Endothelial cell of umbilical vein (primary cell): Measurements from ENCODE around the gene ABRAXAS1. TPM values are rescaled to one million over a fixed set of nuclear protein-coding genes. Genes with fewer than 3 reads are reported as not detected.

ENCODE experiments used
- BruUV-seq: library from RNA; stranded (reverse); fragments of 400-500 nt; replicated peaks from 2 replicates; lab custom pipeline; 2021; lab: Mats Ljungman, UMichigan
- CTCF ChIA-PET: fragments of 300-600, 350-600 bp; sonication (Branson Sonifier 250); formaldehyde crosslinking; loops from one replicate; lab custom pipeline; 2021; ENCODE audit warnings: antibody characterized with exemption, inconsistent platforms; lab: Charles Lee
- POLR2A ChIA-PET: fragments of 300-600, 350-600 bp; sonication (Branson Sonifier 250); formaldehyde crosslinking; loops from one replicate; lab custom pipeline; 2021; ENCODE audit warnings: antibody characterized with exemption, inconsistent platforms; lab: Charles Lee
- DNase-seq: peaks from one replicate; pipeline ENCODE4 v3.0.0-alpha.2; 2011; ENCODE audit warnings: low read depth, low spot score
- FAIRE-seq: peaks from 2 replicates; lab custom pipeline; 2011; peaks lifted over from hg19 to GRCh38; lab: Jason Lieb, UNC
- H2AFZ ChIP-seq: 2 replicates; pipeline ENCODE4 v1.6.0; 2012; ENCODE audit warnings: low read depth, low read length, control low read depth, inconsistent platforms
- H3K27ac ChIP-seq: 2 replicates; pipeline ENCODE4 v1.5.1; 2011; ENCODE audit warnings: low read depth, mild to moderate bottlenecking, control low read depth, low read length, moderate library complexity; ENCODE audit not compliant: insufficient read depth
- H3K27me3 ChIP-seq, 2 experiments: 2 replicates each; pipeline versions ENCODE4 v1.6.0 to v1.6.1; 2011; ENCODE audit warnings: low read length in 2 of 2, mixed read lengths in 1 of 2; ENCODE audit not compliant: control insufficient read depth in 2 of 2, insufficient read depth in 2 of 2
- H3K36me3 ChIP-seq, 2 experiments: 2 replicates in 1 of 2; 3 replicates in 1 of 2; pipeline ENCODE4 v1.5.1; 2011; ENCODE audit warnings: low read length in 2 of 2, mild to moderate bottlenecking in 1 of 2, moderate library complexity in 1 of 2; ENCODE audit not compliant: control insufficient read depth in 2 of 2, insufficient read depth in 2 of 2; ENCODE audit errors: extremely low read depth in 1 of 2
- H3K4me1 ChIP-seq: 3 replicates; pipeline ENCODE4 v1.5.1; 2011; ENCODE audit warnings: mild to moderate bottlenecking, low read length; ENCODE audit not compliant: control insufficient read depth, insufficient read depth; ENCODE audit errors: extremely low read depth
- H3K4me2 ChIP-seq: 2 replicates; pipeline ENCODE4 v1.6.1; 2011; ENCODE audit warnings: low read length, control low read depth, mixed read lengths; ENCODE audit not compliant: insufficient read depth
- H3K4me3 ChIP-seq, 3 experiments: fragments of 200-600 bp in 1 of 3; sonication (generic), shearing (Covaris generic) in 1 of 3; replicated peaks in 1 of 3; 2 replicates each; pipeline ENCODE4 v1.5.1; 2011 to 2016; ENCODE audit warnings: control low read depth in 3 of 3, low read length in 3 of 3, mild to moderate bottlenecking in 2 of 3, inconsistent platforms in 1 of 3, low read depth in 1 of 3, moderate library complexity in 1 of 3; ENCODE audit not compliant: insufficient read depth in 1 of 3
- H3K79me2 ChIP-seq: 2 replicates; pipeline ENCODE4 v1.6.0; 2012; ENCODE audit warnings: low read length, inconsistent platforms; ENCODE audit not compliant: control insufficient read depth, insufficient read depth
- H3K9ac ChIP-seq: replicated peaks from 2 replicates; pipeline ENCODE3; 2011; ENCODE audit warnings: low read length, control low read depth; ENCODE audit not compliant: insufficient read depth; ENCODE audit errors: extremely low read depth
- H3K9me1 ChIP-seq: replicated peaks from 3 replicates; pipeline ENCODE4 v1.6.0; 2011; ENCODE audit warnings: mild to moderate bottlenecking, low read length; ENCODE audit not compliant: control insufficient read depth, insufficient read depth; ENCODE audit errors: extremely low read depth
- H3K9me3 ChIP-seq: replicated peaks from 2 replicates; pipeline ENCODE4 v1.5.1; 2012; ENCODE audit warnings: low read length, inconsistent platforms; ENCODE audit not compliant: control insufficient read depth, insufficient read depth
- H4K20me1 ChIP-seq: replicated peaks from 2 replicates; pipeline ENCODE3; 2011; ENCODE audit warnings: mild to moderate bottlenecking, low read length; ENCODE audit not compliant: control insufficient read depth, insufficient read depth; ENCODE audit errors: extremely low read depth
- CTCF ChIP-seq, 2 donors: IDR thresholded peaks; 1 replicate in 1 of 2; 2 replicates in 1 of 2; pipeline ENCODE4 v1.5.1; 2011; ENCODE audit warnings: low read length in 2 of 2, mild to moderate bottlenecking in 2 of 2, moderate library complexity in 2 of 2, control low read depth in 1 of 2, inconsistent platforms in 1 of 2, low read depth in 1 of 2; ENCODE audit not compliant: insufficient read depth in 1 of 2; ENCODE audit errors: extremely low read depth in 1 of 2
- FOS ChIP-seq: IDR thresholded peaks from 2 replicates; pipeline ENCODE4 v1.6.1; 2011; ENCODE audit warnings: mild to moderate bottlenecking, low read length, moderate library complexity, borderline replicate concordance; ENCODE audit not compliant: insufficient read depth
- GATA2 ChIP-seq: IDR thresholded peaks from 2 replicates; pipeline ENCODE4 v1.7.0; 2011; ENCODE audit warnings: low read depth, mild to moderate bottlenecking, moderate library complexity, mixed read lengths, low read length; ENCODE audit not compliant: insufficient read length, insufficient read depth
- MYC ChIP-seq: IDR thresholded peaks from one replicate; pipeline ENCODE4 v1.6.1; 2011; ENCODE audit warnings: mild to moderate bottlenecking, low read depth, low read length
- dilution Hi-C: fragments of 300-500 bp; cut with MboI; formaldehyde crosslinking; loops from one replicate; pipeline ENCODE4 v1.15.0; 2019; ENCODE audit warnings: low sequenced_read_pairs; ENCODE audit not compliant: extremely low pct_ligation_motif_present
- intact Hi-C: fragments of 100-400 bp; cut with micrococcal nuclease; formaldehyde crosslinking; loops from one replicate; pipeline ENCODE4 v1.10.0; 2022
- polyA plus RNA-seq, 4 experiments: library from polyadenylated mRNA; depleted of rRNA in 3 of 4; stranded (reverse) in 3 of 4; unstranded in 1 of 4; fragments of >200 nt; gene quantifications; 2 replicates each; pipeline versions ENCODE4 v1.2.1 to v1.2.3, GENCODE V29; 2011 to 2012; ENCODE audit warnings: missing spikeins in 1 of 4
- total RNA-seq: library from RNA; stranded (reverse); gene quantifications from 2 replicates; pipeline ENCODE4 v1.2.3, GENCODE V29; 2021
- TF ChIP-seq, protein P1 (sequence below): IDR thresholded peaks from 2 replicates; pipeline ENCODE4 v1.6.1; 2011; ENCODE audit not compliant: insufficient read depth, insufficient read length

The ABRAXAS1 gene
- total and polyA plus RNA-seq, 2 donors (not counting 3 experiments of a cell fraction or from before 2014, with no cell fraction given): 5.5 to 16.7 TPM

DNA sequence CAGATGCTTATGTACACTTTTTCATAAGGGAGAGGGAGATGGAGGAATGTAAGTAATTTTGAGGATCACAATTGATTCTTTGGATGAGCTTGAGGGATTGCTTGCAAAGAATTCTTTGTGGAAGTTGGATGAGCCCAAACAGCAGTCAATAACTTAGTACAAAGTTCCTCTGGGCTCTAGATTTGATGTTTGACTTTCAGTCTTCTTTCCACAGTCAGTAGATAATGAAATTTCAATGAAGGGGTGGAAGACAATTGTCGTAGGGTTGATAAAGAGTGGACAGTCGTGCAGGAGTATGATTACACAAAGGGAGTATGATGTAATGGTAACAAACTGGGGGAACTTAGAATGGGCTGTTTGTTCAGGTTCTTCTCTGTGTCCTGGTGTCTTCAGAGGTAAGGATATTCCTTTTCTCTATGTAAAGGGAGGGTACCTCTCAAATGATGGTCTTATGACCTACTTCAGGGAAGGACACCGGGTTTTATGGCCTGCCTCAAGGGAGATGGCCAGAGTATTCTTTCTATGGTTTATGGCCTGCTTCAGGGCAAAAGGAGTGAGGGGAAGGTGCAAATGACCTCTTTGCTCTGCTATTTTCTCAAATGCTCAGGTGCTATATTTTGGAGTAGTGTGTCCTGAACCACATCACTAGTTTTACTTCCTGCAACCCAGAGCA lies 1.7 kb upstream of the ABRAXAS1 start:
- Histone ChIP-seq H4K20me1 (no peaks in the 10 kb centered on the region), H3K4me3 (no peak overlapping the region), H3K79me2 (no peaks in the 10 kb centered on the region), H3K9me1 (no peaks in the 10 kb centered on the region), H3K9me3 (no peaks in the 10 kb centered on the region), H3K4me2 (no peak overlapping the region), H3K27me3 (no peaks in the 10 kb centered on the region), H2AFZ (no peak overlapping the region), H3K4me1 (peaks cover 9% of the 10 kb centered on the region), H3K9ac (no peak overlapping the region), H3K36me3 (no peaks in the 10 kb centered on the region), H3K27ac (no peak overlapping the region)
- BruUV-seq: no TSS peak
- ChIA-PET POLR2A (no interaction called here), CTCF (interaction anchor here (1.4 kb wide), 1 partner anchor 11 kb away, joined by 3 read pairs; no protein-coding TSS in a partner anchor)
- dilution Hi-C loops (no loop called here), intact Hi-C loops (no loop called here)
- DNase-seq (no peak), FAIRE-seq (no peak)
- no peak for TF ChIP-seq FOS
- TF ChIP-seq, protein P1, sequence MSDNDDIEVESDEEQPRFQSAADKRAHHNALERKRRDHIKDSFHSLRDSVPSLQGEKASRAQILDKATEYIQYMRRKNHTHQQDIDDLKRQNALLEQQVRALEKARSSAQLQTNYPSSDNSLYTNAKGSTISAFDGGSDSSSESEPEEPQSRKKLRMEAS: no peak
- TF ChIP-seq GATA2: no peak
- no peak for TF ChIP-seq CTCF (IDR thresholded peaks at IDR 0.05; ENCODE audit: extremely low read depth in 1 of 2, insufficient read depth in 1 of 2, low read depth in 1 of 2, low read length in 2 of 2)
- no peak for TF ChIP-seq MYC
